IMR-90 (cell line): ENCODE results near the gene TAL1. TPM values are rescaled to one million over a fixed set of nuclear protein-coding genes. Genes with fewer than 3 reads are reported as not detected.

Source experiments
- ATAC-seq: fragments of 200-7000 bp; cut with Tn5 transposase; 2 replicates; pipeline ENCODE4 v1.9.1; 2020; ENCODE audit warnings: low read depth, mild to moderate bottlenecking, moderate library complexity
- BruUV-seq: library from RNA; stranded (reverse); fragments of 400-500 nt; replicated peaks from 2 replicates; lab custom pipeline; 2021; lab: Mats Ljungman, UMichigan
- CTCF ChIA-PET: fragments of 300-600 bp; formaldehyde crosslinking; extraction: SDS; loops from one replicate; lab custom pipeline; 2021; ENCODE audit warnings: antibody characterized with exemption; lab: Yijun Ruan, JAX
- POLR2A ChIA-PET: fragments of 300-600 bp; sonication (Branson Sonifier 250); formaldehyde crosslinking; loops from one replicate; lab custom pipeline; 2022; ENCODE audit warnings: antibody characterized with exemption; ENCODE audit not compliant: unreplicated experiment; lab: Charles Lee
- DNase-seq: peaks from one replicate; pipeline ENCODE4 v3.0.0; 2013
- H2AFZ ChIP-seq: replicated peaks from 2 replicates; pipeline ENCODE3; 2013; ENCODE audit warnings: low read length, mild to moderate bottlenecking; ENCODE audit not compliant: poor library complexity
- H2AK5ac ChIP-seq: 2 replicates; pipeline ENCODE4 v1.6.1; 2013; ENCODE audit warnings: low read depth, low read length, inconsistent platforms
- H2AK9ac ChIP-seq: replicated peaks from 2 replicates; pipeline ENCODE3; 2013; ENCODE audit warnings: mild to moderate bottlenecking, low read depth, low read length, moderate library complexity; ENCODE audit not compliant: poor library complexity
- H2BK120ac ChIP-seq: 2 replicates; pipeline ENCODE4 v1.6.1; 2013; ENCODE audit warnings: low read depth, low read length, inconsistent platforms
- H2BK15ac ChIP-seq: 3 replicates; pipeline ENCODE4 v1.6.1; 2013; ENCODE audit warnings: low read depth, low read length, inconsistent platforms
- H2BK20ac ChIP-seq: 2 replicates; pipeline ENCODE4 v1.6.1; 2013; ENCODE audit warnings: low read depth, mild to moderate bottlenecking, inconsistent platforms, low read length, moderate library complexity
- H2BK5ac ChIP-seq: 2 replicates; pipeline ENCODE4 v1.6.1; 2013; ENCODE audit warnings: mild to moderate bottlenecking, low read depth, low read length, inconsistent platforms; ENCODE audit not compliant: poor library complexity, severe bottlenecking
- H3K14ac ChIP-seq: replicated peaks from 2 replicates; pipeline ENCODE4 v1.6.1; 2013; ENCODE audit warnings: low read depth, low read length, inconsistent platforms
- H3K18ac ChIP-seq: 2 replicates; pipeline ENCODE4 v1.6.1; 2013; ENCODE audit warnings: low read depth, low read length, control low read depth
- H3K23ac ChIP-seq: 2 replicates; pipeline ENCODE4 v1.6.1; 2013; ENCODE audit warnings: low read depth, low read length, inconsistent platforms
- H3K27ac ChIP-seq: 2 replicates; pipeline ENCODE4 v1.5.1; 2013; ENCODE audit warnings: mild to moderate bottlenecking, control low read depth, low read length; ENCODE audit not compliant: insufficient read depth
- H3K27me3 ChIP-seq: 2 replicates; pipeline ENCODE4 v1.6.1; 2013; ENCODE audit warnings: low read length; ENCODE audit not compliant: control insufficient read depth, insufficient read depth
- H3K36me3 ChIP-seq: 2 replicates; pipeline ENCODE4 v1.6.1; 2013; ENCODE audit warnings: low read length, mixed read lengths; ENCODE audit not compliant: control insufficient read depth, insufficient read depth
- H3K4ac ChIP-seq: 2 replicates; pipeline ENCODE4 v1.6.1; 2013; ENCODE audit warnings: low read depth, low read length, inconsistent platforms
- H3K4me1 ChIP-seq: 2 replicates; pipeline ENCODE4 v1.6.1; 2013; ENCODE audit warnings: low read length, mixed read lengths; ENCODE audit not compliant: control insufficient read depth, insufficient read depth
- H3K4me2 ChIP-seq: 2 replicates; pipeline ENCODE4 v1.6.1; 2013; ENCODE audit warnings: low read depth, mild to moderate bottlenecking, control low read depth, low read length, moderate library complexity
- H3K4me3 ChIP-seq: 2 replicates; pipeline ENCODE4 v1.5.1; 2013; ENCODE audit warnings: low read depth, mild to moderate bottlenecking, control low read depth, low read length, moderate library complexity; ENCODE audit not compliant: insufficient read depth
- H3K56ac ChIP-seq: 2 replicates; pipeline ENCODE4 v1.6.1; 2013; ENCODE audit warnings: low read length, inconsistent platforms; ENCODE audit not compliant: insufficient read depth; ENCODE audit errors: extremely low read depth
- H3K79me1 ChIP-seq, 2 experiments: 2 replicates each; pipeline ENCODE4 v1.6.1; 2013; ENCODE audit warnings: low read length in 2 of 2, inconsistent platforms in 1 of 2, low read depth in 1 of 2
- H3K9ac ChIP-seq: 2 replicates; pipeline ENCODE4 v1.6.1; 2013; ENCODE audit warnings: low read depth, low read length, control low read depth
- H3K9me1 ChIP-seq: 2 replicates; pipeline ENCODE4 v1.6.1; 2013; ENCODE audit warnings: low read length, inconsistent platforms; ENCODE audit not compliant: insufficient read depth
- H3K9me3 ChIP-seq: 2 replicates; pipeline ENCODE4 v1.6.1; 2013; ENCODE audit warnings: low read length; ENCODE audit not compliant: control insufficient read depth, insufficient read depth
- H4K20me1 ChIP-seq: 2 replicates; pipeline ENCODE4 v1.6.1; 2013; ENCODE audit warnings: low read length, inconsistent platforms; ENCODE audit not compliant: insufficient read depth
- H4K5ac ChIP-seq: 2 replicates; pipeline ENCODE4 v1.6.1; 2013; ENCODE audit warnings: mild to moderate bottlenecking, low read depth, low read length, control low read depth
- H4K8ac ChIP-seq, 2 experiments: 2 replicates each; pipeline ENCODE4 v1.6.1; 2013; ENCODE audit warnings: low read depth in 2 of 2, low read length in 2 of 2, control low read depth in 1 of 2, inconsistent platforms in 1 of 2
- H4K91ac ChIP-seq: 2 replicates; pipeline ENCODE4 v1.6.1; 2013; ENCODE audit warnings: low read depth, low read length, inconsistent platforms; ENCODE audit not compliant: insufficient read depth
- WGBS, 2 experiments: methylation state at CpG; one replicate each; pipeline versions ENCODE4 v1.1.5 to v1.1.7; 2013; ENCODE audit warnings: missing lambda C conversion rate in 2 of 2; ENCODE audit not compliant: insufficient read length in 1 of 2; ENCODE audit errors: extremely low coverage in 2 of 2; 5-methylcytosine and 5-hydroxymethylcytosine counted together
- dilution Hi-C: fragments of 300-500 bp; cut with HindIII; formaldehyde crosslinking; loops from one replicate; pipeline ENCODE4 v1.14.3; 2018; ENCODE audit warnings: low sequenced_read_pairs; ENCODE audit not compliant: unreplicated experiment
- in situ Hi-C: fragments of 300-500 bp; cut with MboI; formaldehyde crosslinking; loops from 3 replicates; pipeline ENCODE4 v1.14.3; 2019; ENCODE audit warnings: low sequenced_read_pairs, inconsistent platforms, mixed read lengths
- intact Hi-C: fragments of 100-400 bp; cut with micrococcal nuclease; formaldehyde crosslinking; loops from 2 replicates; pipeline ENCODE4 v1.10.0; 2022
- polyA plus RNA-seq, 3 experiments: library from polyadenylated mRNA; depleted of rRNA; stranded (reverse); fragments of >200 nt; gene quantifications; 2 replicates each; pipeline ENCODE4 v1.2.3, GENCODE V29; 2012; ENCODE audit warnings: low replicate concordance in 1 of 3
- total RNA-seq: library from RNA; depleted of rRNA; stranded (reverse); fragments of >200 nt; gene quantifications from 2 replicates; pipeline ENCODE4 v1.2.3, GENCODE V29; 2012
- TF ChIP-seq, protein P1 (sequence below): conservative IDR thresholded peaks from 2 replicates; pipeline ENCODE4 v1.5.1; 2012; ENCODE audit warnings: mild to moderate bottlenecking, low read depth, low read length, improper control_type of control experiment

The TAL1 gene
- total and polyA plus RNA-seq, 2 of the 4 experiments (the other 2 are of a cell fraction), result not detected

DNA sequence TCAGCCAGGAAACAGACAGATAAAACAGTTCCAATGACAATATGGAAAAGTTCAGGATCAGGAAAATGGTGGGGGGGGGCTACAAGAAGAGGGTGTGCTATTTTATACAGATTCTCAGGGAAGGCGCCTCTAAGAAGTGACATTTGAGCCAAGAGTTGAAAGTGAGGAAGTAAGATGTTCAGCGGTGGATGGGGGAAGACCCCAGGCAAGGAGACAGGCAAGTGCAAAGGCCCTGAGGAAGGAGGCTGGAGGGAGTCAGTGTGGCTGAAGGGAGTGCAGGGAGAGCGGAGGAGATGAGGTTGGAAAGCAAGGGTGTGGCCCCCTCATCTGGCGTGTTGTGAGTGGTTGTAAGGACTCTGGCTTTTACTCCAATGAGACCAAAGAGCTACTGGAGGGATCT lies 33.8 kb downstream of the TAL1 start:
- in situ Hi-C loops (no loop called here), intact Hi-C loops (no loop called here), dilution Hi-C loops (no loop called here)
- Histone ChIP-seq H2BK20ac (no peak overlapping the region), H3K4me3 (no peak overlapping the region), H3K14ac (no peak overlapping the region), H3K18ac (no peak overlapping the region), H3K27me3 (peaks cover 19% of the 10 kb centered on the region), H3K56ac (no peak overlapping the region), H4K5ac (no peak overlapping the region), H4K8ac (no peak overlapping the region), H2AK5ac (no peak overlapping the region), H3K4me1 (no peaks in the 10 kb centered on the region), H3K9me3 (no peaks in the 10 kb centered on the region), H3K23ac (no peak overlapping the region), H3K4ac (no peak overlapping the region), H3K4me2 (no peak overlapping the region), H3K27ac (no peak overlapping the region), H3K36me3 (no peaks in the 10 kb centered on the region), H2BK120ac (no peak overlapping the region), H2AFZ (no peak overlapping the region), H3K9me1 (no peaks in the 10 kb centered on the region), H4K20me1 (no peaks in the 10 kb centered on the region), H2AK9ac (no peak overlapping the region), H3K9ac (no peak overlapping the region), H2BK15ac (no peak overlapping the region), H3K79me1 (no peaks in the 10 kb centered on the region), H2BK5ac (no peak overlapping the region), H4K91ac (no peak overlapping the region)
- TF ChIP-seq, protein P1, sequence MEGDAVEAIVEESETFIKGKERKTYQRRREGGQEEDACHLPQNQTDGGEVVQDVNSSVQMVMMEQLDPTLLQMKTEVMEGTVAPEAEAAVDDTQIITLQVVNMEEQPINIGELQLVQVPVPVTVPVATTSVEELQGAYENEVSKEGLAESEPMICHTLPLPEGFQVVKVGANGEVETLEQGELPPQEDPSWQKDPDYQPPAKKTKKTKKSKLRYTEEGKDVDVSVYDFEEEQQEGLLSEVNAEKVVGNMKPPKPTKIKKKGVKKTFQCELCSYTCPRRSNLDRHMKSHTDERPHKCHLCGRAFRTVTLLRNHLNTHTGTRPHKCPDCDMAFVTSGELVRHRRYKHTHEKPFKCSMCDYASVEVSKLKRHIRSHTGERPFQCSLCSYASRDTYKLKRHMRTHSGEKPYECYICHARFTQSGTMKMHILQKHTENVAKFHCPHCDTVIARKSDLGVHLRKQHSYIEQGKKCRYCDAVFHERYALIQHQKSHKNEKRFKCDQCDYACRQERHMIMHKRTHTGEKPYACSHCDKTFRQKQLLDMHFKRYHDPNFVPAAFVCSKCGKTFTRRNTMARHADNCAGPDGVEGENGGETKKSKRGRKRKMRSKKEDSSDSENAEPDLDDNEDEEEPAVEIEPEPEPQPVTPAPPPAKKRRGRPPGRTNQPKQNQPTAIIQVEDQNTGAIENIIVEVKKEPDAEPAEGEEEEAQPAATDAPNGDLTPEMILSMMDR, result no peak
- BruUV-seq, result no TSS peak
- POLR2A ChIA-PET, result no interaction called here
- ATAC-seq (no peak), DNase-seq (no peak)
- WGBS, 2 experiments, result 55% methylated on average over 3 of the region's 4 CpGs; no CpG with 5 or more reads in 1 of the 2 experiments
- CTCF ChIA-PET, result no interaction called here
